Breast epithelium (tissue), 4 donors: ENCODE data around the gene CTTNBP2. TPM values are rescaled to one million over a fixed set of nuclear protein-coding genes. Genes with fewer than 3 reads are reported as not detected.

ENCODE experiments used
- DNase-seq, 2 donors: peaks; one replicate each; pipeline ENCODE4 v3.0.0-alpha.2; 2019; ENCODE audit warnings: low spot score in 2 of 2
- H3K27ac ChIP-seq, 2 donors: fragments of 200-600 bp; sonication (generic) in 1 of 2; one replicate each; pipeline ENCODE4 v1.5.1; 2016 to 2019; ENCODE audit warnings: mild to moderate bottlenecking in 1 of 2
- H3K27me3 ChIP-seq, 2 donors: fragments of 200-600 bp; sonication (generic) in 1 of 2; one replicate each; pipeline versions ENCODE4 v1.5.1 to v1.6.0; 2017 to 2019; ENCODE audit warnings: control low read depth in 1 of 2, mild to moderate bottlenecking in 1 of 2
- H3K36me3 ChIP-seq: fragments of 200-600 bp; one replicate; pipeline ENCODE4 v1.5.1; 2019
- H3K4me1 ChIP-seq, 2 donors: fragments of 200-600 bp; sonication (generic); one replicate each; pipeline ENCODE4 v1.5.1; 2016 to 2019; ENCODE audit warnings: control low read depth in 1 of 2
- H3K4me3 ChIP-seq, 3 donors: fragments of 200-600 bp; sonication (generic); 1 replicate in 2 of 3; 2 replicates in 1 of 3; pipeline ENCODE4 v1.5.1; 2016 to 2019; ENCODE audit warnings: mild to moderate bottlenecking in 3 of 3, moderate library complexity in 2 of 3
- H3K9me3 ChIP-seq, 2 donors: fragments of 200-600 bp; sonication (generic) in 1 of 2; one replicate each; pipeline ENCODE4 v1.5.1; 2016 to 2019; ENCODE audit warnings: control low read depth in 1 of 2
- CTCF ChIP-seq, 3 donors: fragments of 450-650 bp; IDR thresholded peaks; one replicate each; pipeline ENCODE4 v1.5.1; 2016 to 2017; ENCODE audit warnings: antibody characterized with exemption in 3 of 3, mild to moderate bottlenecking in 3 of 3, moderate library complexity in 3 of 3
- POLR2A ChIP-seq: fragments of 450-650 bp; IDR thresholded peaks from one replicate; pipeline ENCODE4 v1.6.1; 2016; ENCODE audit warnings: antibody characterized with exemption, mild to moderate bottlenecking, moderate library complexity
- POLR2AphosphoS5 ChIP-seq, 3 donors: sonication (generic); formaldehyde crosslinking; IDR thresholded peaks; one replicate each; pipeline ENCODE4 v1.6.1; 2017; ENCODE audit warnings: antibody characterized with exemption in 3 of 3
- intact Hi-C: fragments of 100-400 bp; cut with DNase I; formaldehyde crosslinking; loops from one replicate; pipeline ENCODE4 v1.15.1; 2023; ENCODE audit warnings: low total_unique reads
- total RNA-seq, 3 donors: library from RNA; depleted of rRNA; stranded (reverse); fragments of >200 nt; gene quantifications; one replicate each; pipeline ENCODE4 v1.1.0, GENCODE V29; 2016

Gene CTTNBP2
- total RNA-seq, 3 donors from 2014 or later: 8.8 to 37.0 (median 13.8) TPM

DNA sequence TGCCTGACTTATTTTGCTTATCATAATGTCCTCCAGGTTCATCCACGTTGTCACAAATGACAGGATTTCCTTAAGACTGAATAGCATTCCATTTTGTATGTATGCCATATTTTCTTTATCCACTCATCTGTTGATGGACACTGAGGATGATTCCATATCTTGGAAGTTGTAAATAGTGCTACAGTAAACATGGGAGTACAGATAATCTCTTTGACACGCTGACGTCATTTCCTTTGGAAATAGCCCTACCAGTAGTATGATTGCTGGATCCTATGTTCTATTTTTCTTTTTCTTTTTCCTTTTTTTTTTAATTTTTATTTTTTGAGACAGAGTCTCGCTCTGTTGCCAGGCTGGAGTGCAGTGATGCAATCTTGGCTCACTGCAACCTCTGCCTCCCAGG is 167.6 kb downstream of the CTTNBP2 start:
- H3K27ac ChIP-seq: no peak overlapping the region
- no peaks in the 10 kb centered on the region for H3K27me3 ChIP-seq
- no peaks in the 10 kb centered on the region for H3K9me3 ChIP-seq
- TF ChIP-seq POLR2AphosphoS5 (IDR thresholded peaks at IDR 0.05) (no peak), POLR2A (no peak), CTCF (IDR thresholded peaks at IDR 0.05) (no peak)
- no peaks in the 10 kb centered on the region for H3K36me3 ChIP-seq
- H3K4me3 ChIP-seq: no peak overlapping the region
- DNase-seq: no peak
- H3K4me1 ChIP-seq: no peaks in the 10 kb centered on the region
- intact Hi-C loops: no loop called here

- intact Hi-C loops: no loop called here
- Histone ChIP-seq H3K36me3 (no peaks in the 10 kb centered on the region), H3K27me3 (no peaks in the 10 kb centered on the region), H3K4me3 (no peak overlapping the region), H3K9me3 (no peaks in the 10 kb centered on the region), H3K4me1 (no peaks in the 10 kb centered on the region), H3K27ac (no peak overlapping the region)
- TF ChIP-seq POLR2A (no peak), POLR2AphosphoS5 (IDR thresholded peaks at IDR 0.05) (no peak), CTCF (IDR thresholded peaks at IDR 0.05) (no peak)
- DNase-seq: no peak
Measured at GRCh38 chr7:117704063-117704462, 169.2 kb downstream of the CTTNBP2 start.

DNA sequence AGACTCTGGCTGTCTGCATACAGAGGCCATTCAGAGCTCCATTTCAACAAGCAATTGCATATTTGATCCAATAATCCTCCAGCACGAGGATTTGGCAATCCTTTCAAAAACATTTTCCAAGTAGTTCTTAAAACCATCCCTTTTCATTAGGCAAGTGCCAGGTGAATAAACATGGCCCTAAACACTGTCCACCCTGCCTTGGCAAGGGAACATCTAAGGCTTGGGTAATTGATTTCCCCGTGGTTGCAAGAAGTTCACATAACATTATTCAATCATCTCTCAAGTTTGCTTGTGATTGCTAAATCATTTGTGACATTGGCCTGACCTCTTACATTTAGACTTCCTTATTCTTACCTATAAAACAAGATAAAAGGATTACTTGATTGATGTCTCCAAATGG is 175.2 kb downstream of the CTTNBP2 start:
- intact Hi-C loops: no loop called here
- Histone ChIP-seq H3K27me3 (no peaks in the 10 kb centered on the region), H3K9me3 (no peaks in the 10 kb centered on the region), H3K36me3 (no peaks in the 10 kb centered on the region), H3K4me1 (no peaks in the 10 kb centered on the region), H3K27ac (no peak overlapping the region), H3K4me3 (no peak overlapping the region)
- DNase-seq: no peak
- TF ChIP-seq CTCF (IDR thresholded peaks at IDR 0.05) (no peak), POLR2AphosphoS5 (IDR thresholded peaks at IDR 0.05) (no peak), POLR2A (no peak)

- no peak overlapping the region for H3K4me3 ChIP-seq
- H3K36me3 ChIP-seq: no peaks in the 10 kb centered on the region
- TF ChIP-seq CTCF (IDR thresholded peaks at IDR 0.05) (no peak), POLR2AphosphoS5 (IDR thresholded peaks at IDR 0.05) (no peak), POLR2A (no peak)
- no peak for DNase-seq
- H3K4me1 ChIP-seq: no peaks in the 10 kb centered on the region
- H3K27me3 ChIP-seq: no peaks in the 10 kb centered on the region
- no peak overlapping the region for H3K27ac ChIP-seq
- no peaks in the 10 kb centered on the region for H3K9me3 ChIP-seq
- intact Hi-C loops: no loop called here
Measured at GRCh38 chr7:117692338-117692737, 180.9 kb downstream of the CTTNBP2 start.

- no peak overlapping the region for H3K27ac ChIP-seq
- no peaks in the 10 kb centered on the region for H3K36me3 ChIP-seq
- TF ChIP-seq POLR2AphosphoS5 (IDR thresholded peaks at IDR 0.05) (no peak), POLR2A (no peak), CTCF (IDR thresholded peaks at IDR 0.05) (no peak)
- intact Hi-C loops: no loop called here
- no peak for DNase-seq
- no peak overlapping the region for H3K4me3 ChIP-seq
- no peaks in the 10 kb centered on the region for H3K4me1 ChIP-seq
- H3K9me3 ChIP-seq: no peaks in the 10 kb centered on the region
- H3K27me3 ChIP-seq: no peaks in the 10 kb centered on the region
Measured at GRCh38 chr7:117690147-117690546, 183.1 kb downstream of the CTTNBP2 start.
